Adrenal gland (tissue), 12 donors: ENCODE data around the gene PCDHGB7. TPM values are rescaled to one million over a fixed set of nuclear protein-coding genes. Genes with fewer than 3 reads are reported as not detected.
"Not testable (repeated sequence)": the region's sequence is repeated elsewhere in the genome, so short reads cannot be mapped to it uniquely, and the experiment has no call there.

Experiments used
- DNase-seq, 7 donors: peaks; one replicate each; pipeline ENCODE4 v3.0.0-alpha.2; 2019 to 2020
- H3K27ac ChIP-seq, 5 donors: fragments of 200-600 bp; sonication (generic) in 4 of 5; 1 replicate in 3 of 5; 2 replicates in 2 of 5; pipeline versions ENCODE4 v1.5.1 to v1.8.0; 2016 to 2020; ENCODE audit warnings: mild to moderate bottlenecking in 1 of 5
- H3K27me3 ChIP-seq: fragments of 200-600 bp; 2 replicates; pipeline ENCODE4 v1.8.0; 2021
- H3K36me3 ChIP-seq, 2 donors: fragments of 200-600 bp; replicated peaks in 1 of 2; 1 replicate in 1 of 2; 2 replicates in 1 of 2; pipeline versions ENCODE4 v1.5.1 to v1.8.0; 2018 to 2022
- H3K4me1 ChIP-seq, 2 donors: fragments of 200-600 bp; replicated peaks in 1 of 2; 1 replicate in 1 of 2; 2 replicates in 1 of 2; pipeline versions ENCODE4 v1.5.1 to v1.8.0; 2018 to 2021
- H3K4me3 ChIP-seq, 4 donors: fragments of 200-600 bp; sonication (generic) in 3 of 4; one replicate each; pipeline ENCODE4 v1.5.1; 2016 to 2018
- H3K9me3 ChIP-seq, 3 donors: fragments of 200-600 bp; sonication (generic) in 1 of 3; replicated peaks in 1 of 3; 1 replicate in 2 of 3; 2 replicates in 1 of 3; pipeline versions ENCODE4 v1.5.1 to v1.8.0; 2016 to 2021
- POLR2A ChIP-seq, 2 donors: fragments of 450-650 bp; IDR thresholded peaks; one replicate each; pipeline ENCODE4 v1.6.1; 2017; ENCODE audit warnings: antibody characterized with exemption in 2 of 2, mild to moderate bottlenecking in 2 of 2, moderate library complexity in 1 of 2
- WGBS, 4 donors: extraction: QIAGEN DNeasy Blood & Tissue Kit in 2 of 4; methylation state at CpG; one replicate each; pipeline versions ENCODE4 v1.1.5 to v1.1.7; 2013 to 2017; 5-methylcytosine and 5-hydroxymethylcytosine counted together
- intact Hi-C, 2 donors: fragments of 100-400 bp; cut with DNase I; formaldehyde crosslinking; loops; one replicate each; pipeline versions ENCODE4 v1.14.1 to v1.15.0; 2022 to 2023
- polyA plus RNA-seq, 3 donors: library from polyadenylated mRNA; stranded (reverse); fragments of 200-250 nt in 2 of 3; fragments of 350-450 nt in 1 of 3; fragmentation: Illumina TruSeq in 1 of 3; extraction: RNeasy Lipid Tissue Mini Kit (QIAGEN cat#74804) in 1 of 3; gene quantifications; one replicate each; pipeline ENCODE4 v1.2.3, GENCODE V29; 2013 to 2014
- total RNA-seq, 9 donors: library from RNA; depleted of rRNA in 4 of 9; stranded (reverse); fragments of >200 nt in 4 of 9; fragments of 120-200 nt in 1 of 9; fragmentation: NEBNext Ultra II Directional in 1 of 9; extraction: Animal tissue kit (Norgen Biotek cat#: 25700) in 1 of 9; gene quantifications; one replicate each; pipeline versions ENCODE4 v1.1.0 to v1.2.4, GENCODE V29; 2013 to 2023
- TF ChIP-seq, protein P1 (sequence below), 6 experiments: fragments of 450-650 bp in 4 of 6; fragments of 200-600 bp in 2 of 6; sonication (generic) in 1 of 6; IDR thresholded peaks; 1 replicate in 5 of 6; 2 replicates in 1 of 6; pipeline versions ENCODE4 v1.5.1 to v1.8.0; 2016 to 2021; ENCODE audit warnings: antibody characterized with exemption in 6 of 6, mild to moderate bottlenecking in 2 of 6, moderate library complexity in 1 of 6
- donor health status: healthy with polysubstance abuse.
- donor health status: Bipolar disorder and iron deficiency.
- donor health status: DM: yes; HTN: yes; CAD: no.
- donor health status: DM: no; HTN: no; CAD: no.
- donor health status: DM: no; HTN: no; CAD: no.
- donor health status: DM: yes; HTN: yes; CAD: no.

Gene PCDHGB7
- total and polyA plus RNA-seq, 12 donors, result 0.88 to 28.1 (median 15.9) TPM

DNA sequence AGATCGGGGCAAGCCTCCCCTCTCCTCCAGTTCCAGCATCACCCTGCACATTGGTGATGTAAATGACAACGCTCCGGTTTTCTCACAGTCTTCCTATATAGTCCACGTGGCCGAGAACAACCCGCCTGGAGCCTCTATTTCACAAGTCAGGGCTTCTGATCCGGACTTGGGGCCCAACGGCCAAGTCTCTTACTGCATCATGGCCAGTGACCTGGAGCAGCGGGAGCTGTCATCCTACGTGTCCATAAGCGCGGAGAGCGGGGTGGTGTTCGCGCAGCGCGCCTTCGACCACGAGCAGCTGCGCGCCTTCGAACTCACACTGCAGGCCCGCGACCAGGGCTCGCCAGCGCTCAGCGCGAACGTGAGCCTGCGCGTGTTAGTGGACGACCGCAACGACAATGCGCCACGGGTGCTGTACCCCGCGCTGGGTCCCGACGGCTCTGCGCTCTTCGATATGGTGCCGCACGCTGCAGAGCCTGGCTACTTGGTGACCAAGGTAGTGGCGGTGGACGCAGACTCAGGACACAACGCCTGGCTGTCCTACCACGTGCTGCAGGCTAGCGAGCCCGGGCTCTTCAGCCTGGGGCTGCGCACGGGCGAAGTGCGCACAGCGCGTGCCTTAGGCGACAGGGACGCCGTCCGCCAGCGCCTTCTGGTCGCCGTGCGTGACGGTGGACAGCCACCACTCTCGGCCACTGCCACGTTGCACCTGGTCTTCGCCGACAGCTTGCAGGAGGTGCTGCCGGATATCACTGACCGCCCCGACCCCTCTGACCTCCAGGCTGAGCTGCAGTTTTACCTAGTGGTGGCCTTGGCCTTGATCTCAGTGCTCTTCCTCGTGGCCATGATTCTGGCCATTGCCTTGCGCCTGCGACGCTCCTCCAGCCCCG, 28.1 kb upstream of the PCDHGB7 start:
- Histone ChIP-seq H3K27ac (no peak overlapping the region), H3K27me3 (no peaks in the 10 kb centered on the region), H3K36me3 (no peaks in the 10 kb centered on the region), H3K4me3 (no peak overlapping the region), H3K4me1 (no peaks in the 10 kb centered on the region), H3K9me3 (peaks cover 0 to 47% (median 14%) of the 10 kb centered on the region in 3 donors)
- intact Hi-C loops, result no loop called here
- TF ChIP-seq, protein P1, sequence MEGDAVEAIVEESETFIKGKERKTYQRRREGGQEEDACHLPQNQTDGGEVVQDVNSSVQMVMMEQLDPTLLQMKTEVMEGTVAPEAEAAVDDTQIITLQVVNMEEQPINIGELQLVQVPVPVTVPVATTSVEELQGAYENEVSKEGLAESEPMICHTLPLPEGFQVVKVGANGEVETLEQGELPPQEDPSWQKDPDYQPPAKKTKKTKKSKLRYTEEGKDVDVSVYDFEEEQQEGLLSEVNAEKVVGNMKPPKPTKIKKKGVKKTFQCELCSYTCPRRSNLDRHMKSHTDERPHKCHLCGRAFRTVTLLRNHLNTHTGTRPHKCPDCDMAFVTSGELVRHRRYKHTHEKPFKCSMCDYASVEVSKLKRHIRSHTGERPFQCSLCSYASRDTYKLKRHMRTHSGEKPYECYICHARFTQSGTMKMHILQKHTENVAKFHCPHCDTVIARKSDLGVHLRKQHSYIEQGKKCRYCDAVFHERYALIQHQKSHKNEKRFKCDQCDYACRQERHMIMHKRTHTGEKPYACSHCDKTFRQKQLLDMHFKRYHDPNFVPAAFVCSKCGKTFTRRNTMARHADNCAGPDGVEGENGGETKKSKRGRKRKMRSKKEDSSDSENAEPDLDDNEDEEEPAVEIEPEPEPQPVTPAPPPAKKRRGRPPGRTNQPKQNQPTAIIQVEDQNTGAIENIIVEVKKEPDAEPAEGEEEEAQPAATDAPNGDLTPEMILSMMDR (IDR thresholded peaks at IDR 0.05), result no peak
- no peak for TF ChIP-seq POLR2A (IDR thresholded peaks at IDR 0.05)
- peak in 1 of 7 donors; percentile 20 for DNase-seq
- WGBS, 4 donors, result 30 to 63% (median 35%) methylated on average over 12 to 77 of the region's 77 CpGs

DNA sequence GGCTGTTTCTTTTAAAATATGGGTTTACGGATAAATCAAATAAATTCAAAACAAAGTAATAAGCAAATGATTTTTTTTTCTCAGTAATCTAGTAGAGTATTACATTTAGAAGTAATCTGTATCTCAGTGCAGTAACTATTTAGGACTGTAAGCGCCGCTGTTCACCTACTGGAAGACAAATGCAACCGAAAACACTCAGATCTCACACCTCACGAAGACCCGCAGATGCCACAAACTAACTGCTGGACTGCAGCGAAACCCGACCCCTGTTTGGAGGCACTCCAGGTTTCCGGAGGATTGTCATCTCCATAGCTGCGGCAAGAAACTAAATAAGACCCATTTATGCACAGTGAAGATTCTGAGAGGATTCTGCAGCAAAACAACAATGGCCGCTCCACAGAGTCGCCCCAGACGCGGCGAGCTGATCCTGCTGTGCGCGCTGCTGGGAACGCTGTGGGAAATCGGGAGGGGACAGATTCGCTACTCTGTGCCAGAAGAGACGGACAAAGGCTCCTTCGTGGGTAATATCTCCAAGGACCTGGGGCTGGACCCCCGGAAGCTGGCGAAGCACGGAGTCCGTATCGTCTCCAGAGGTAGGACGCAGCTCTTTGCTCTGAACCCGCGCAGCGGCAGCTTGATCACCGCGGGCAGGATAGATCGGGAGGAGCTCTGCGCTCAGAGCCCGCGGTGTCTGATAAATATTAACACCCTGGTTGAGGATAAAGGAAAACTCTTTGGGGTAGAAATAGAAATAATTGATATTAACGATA, 24.9 kb upstream of the PCDHGB7 start, which contains the start of gene PCDHGA8:
Gene PCDHGA8 (plus strand): TSS at position 205 of the 770 bp plus-strand sequence. CDS start 181 bp downstream, at position 386.
- WGBS, 4 donors, result 21 to 35% (median 25%) methylated on average over 35 to 38 of the region's 38 CpGs
- intact Hi-C loops, result no loop called here
- no peak within 1 kb of the TSS for H3K27ac ChIP-seq
- H3K9me3 ChIP-seq, result peaks cover 5 to 49% (median 15%) of the 10 kb centered on the region in 3 donors
- no peaks in the 10 kb centered on the region for H3K4me1 ChIP-seq
- DNase-seq, result no peak
- H3K4me3 ChIP-seq, result no peak within 1 kb of the TSS
- no peaks in the 10 kb centered on the region for H3K36me3 ChIP-seq
- H3K27me3 ChIP-seq, result no peaks in the 10 kb centered on the region
- TF ChIP-seq, protein P1 (IDR thresholded peaks at IDR 0.05), result no peak
- TF ChIP-seq POLR2A (IDR thresholded peaks at IDR 0.05), result no peak

DNA sequence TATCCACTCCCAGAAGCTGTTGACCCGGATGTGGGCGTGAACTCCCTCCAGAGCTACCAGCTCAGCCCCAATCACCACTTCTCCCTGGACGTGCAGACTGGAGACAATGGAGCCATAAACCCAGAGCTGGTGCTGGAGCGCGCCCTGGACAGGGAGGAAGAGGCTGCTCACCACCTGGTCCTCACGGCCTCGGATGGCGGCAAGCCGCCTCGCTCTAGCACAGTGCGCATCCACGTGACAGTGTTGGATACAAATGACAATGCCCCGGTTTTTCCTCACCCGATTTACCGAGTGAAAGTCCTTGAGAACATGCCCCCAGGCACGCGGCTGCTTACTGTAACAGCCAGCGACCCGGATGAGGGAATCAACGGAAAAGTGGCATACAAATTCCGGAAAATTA, 24.2 kb upstream of the PCDHGB7 start:
- intact Hi-C loops, result no loop called here
- Histone ChIP-seq H3K9me3 (peaks cover 5 to 48% (median 15%) of the 10 kb centered on the region in 3 donors), H3K27me3 (no peaks in the 10 kb centered on the region), H3K27ac (no peak overlapping the region), H3K36me3 (no peaks in the 10 kb centered on the region), H3K4me3 (no peak overlapping the region), H3K4me1 (no peaks in the 10 kb centered on the region)
- 26 to 45% (median 34%) methylated on average over 14 to 21 of the region's 21 CpGs for WGBS, 4 donors
- DNase-seq, result no peak
- TF ChIP-seq POLR2A (IDR thresholded peaks at IDR 0.05), result no peak
- TF ChIP-seq, protein P1 (IDR thresholded peaks at IDR 0.05), result no peak

DNA sequence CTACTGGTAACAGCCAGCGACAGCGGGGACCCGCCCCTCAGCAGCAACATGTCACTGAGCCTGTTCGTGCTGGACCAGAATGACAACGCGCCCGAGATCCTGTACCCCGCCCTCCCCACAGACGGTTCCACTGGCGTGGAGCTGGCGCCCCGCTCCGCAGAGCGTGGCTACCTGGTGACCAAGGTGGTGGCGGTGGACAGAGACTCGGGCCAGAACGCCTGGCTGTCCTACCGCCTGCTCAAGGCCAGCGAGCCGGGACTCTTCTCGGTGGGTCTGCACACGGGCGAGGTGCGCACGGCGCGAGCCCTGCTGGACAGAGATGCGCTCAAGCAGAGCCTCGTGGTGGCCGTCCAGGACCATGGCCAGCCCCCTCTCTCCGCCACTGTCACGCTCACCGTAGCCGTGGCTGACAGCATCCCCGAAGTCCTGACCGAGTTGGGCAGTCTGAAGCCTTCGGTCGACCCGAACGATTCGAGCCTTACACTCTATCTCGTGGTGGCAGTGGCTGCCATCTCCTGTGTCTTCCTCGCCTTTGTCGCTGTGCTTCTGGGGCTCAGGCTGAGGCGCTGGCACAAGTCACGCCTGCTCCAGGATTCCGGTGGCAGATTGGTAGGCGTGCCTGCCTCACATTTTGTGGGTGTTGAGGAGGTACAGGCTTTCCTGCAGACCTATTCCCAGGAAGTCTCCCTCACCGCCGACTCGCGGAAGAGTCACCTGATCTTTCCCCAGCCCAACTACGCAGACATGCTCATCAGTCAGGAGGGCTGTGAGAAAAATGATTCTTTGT, 22.9 kb upstream of the PCDHGB7 start:
- H3K27ac ChIP-seq, H3K27me3 ChIP-seq, DNase-seq: not testable (repeated sequence)

More for the DNA sequence above, 22.9 kb upstream of the PCDHGB7 start:
- H3K4me1 ChIP-seq, H3K36me3 ChIP-seq, H3K4me3 ChIP-seq, intact Hi-C loops: not testable (repeated sequence)
- H3K9me3 ChIP-seq, result peaks cover 5 to 49% (median 15%) of the 10 kb centered on the region in 3 donors
- 27 to 39% (median 34%) methylated on average over 4 to 43 of the region's 53 CpGs for WGBS, 4 donors
